Muscle layer of colon (tissue), 2 donors: ENCODE data around the gene PNKD.

Source experiments
- H3K27ac ChIP-seq: one replicate; pipeline ENCODE4 v1.7.0; 2013; ENCODE audit warnings: low read depth, mild to moderate bottlenecking, low read length, moderate library complexity
- H3K27me3 ChIP-seq, 2 donors: one replicate each; pipeline ENCODE4 v1.7.0; 2013; ENCODE audit warnings: low read length in 2 of 2, mild to moderate bottlenecking in 2 of 2; ENCODE audit not compliant: insufficient read depth in 2 of 2, control insufficient read depth in 1 of 2
- H3K36me3 ChIP-seq: one replicate; pipeline ENCODE4 v1.7.0; 2013; ENCODE audit warnings: mild to moderate bottlenecking, low read length; ENCODE audit not compliant: insufficient read depth
- H3K4me1 ChIP-seq: one replicate; pipeline ENCODE4 v1.7.0; 2013; ENCODE audit warnings: mild to moderate bottlenecking, low read length; ENCODE audit not compliant: insufficient read depth
- H3K4me3 ChIP-seq, 2 donors: one replicate each; pipeline ENCODE4 v1.7.0; 2013; ENCODE audit warnings: low read length in 2 of 2, low read depth in 1 of 2, mild to moderate bottlenecking in 1 of 2, moderate library complexity in 1 of 2
- H3K9ac ChIP-seq: one replicate; pipeline ENCODE4 v1.7.0; 2013; ENCODE audit warnings: low read length
- H3K9me3 ChIP-seq: one replicate; pipeline ENCODE4 v1.7.0; 2013; ENCODE audit warnings: mild to moderate bottlenecking, low read length
- donor health status: abdominal sarcoma.
- donor health status: Adenocarcinoma of cecum.

PNKD gene

DNA sequence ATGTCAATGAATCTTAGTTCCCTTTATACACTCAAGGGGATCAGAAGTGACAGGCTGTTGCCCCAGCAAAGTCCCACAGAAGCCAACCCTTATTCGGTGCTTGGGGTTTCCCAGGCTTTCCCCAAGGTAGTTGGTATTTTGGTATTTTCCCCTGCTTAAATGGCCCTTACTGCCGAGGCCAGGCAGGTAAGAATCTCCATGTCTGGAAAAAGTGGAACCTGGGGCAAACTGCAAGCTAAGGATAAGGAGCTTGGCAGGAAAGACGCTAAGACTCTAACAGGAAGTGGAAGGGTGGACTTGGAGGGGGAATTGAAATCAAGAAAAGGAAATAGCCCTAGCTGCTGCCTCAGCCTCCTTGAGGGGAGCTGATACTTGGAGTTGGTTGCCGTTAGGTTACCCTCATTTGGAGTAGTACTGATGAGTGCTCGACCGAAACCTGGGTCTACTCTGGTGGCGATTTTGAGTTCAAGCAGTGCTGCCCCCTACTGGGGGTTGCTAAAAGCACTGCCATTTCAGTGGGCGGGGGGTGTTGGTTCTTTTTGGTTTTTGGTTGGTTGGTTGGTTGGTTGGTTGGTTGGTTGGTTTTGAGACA, 12.8 kb upstream of the PNKD start:
- Histone ChIP-seq H3K9me3 (no peaks in the 10 kb centered on the region), H3K36me3 (peaks cover 38% of the 10 kb centered on the region), H3K27me3 (no peaks in the 10 kb centered on the region), H3K9ac (no peak overlapping the region), H3K4me3 (no peak overlapping the region), H3K27ac (no peak overlapping the region), H3K4me1 (peaks cover 42% of the 10 kb centered on the region)

DNA sequence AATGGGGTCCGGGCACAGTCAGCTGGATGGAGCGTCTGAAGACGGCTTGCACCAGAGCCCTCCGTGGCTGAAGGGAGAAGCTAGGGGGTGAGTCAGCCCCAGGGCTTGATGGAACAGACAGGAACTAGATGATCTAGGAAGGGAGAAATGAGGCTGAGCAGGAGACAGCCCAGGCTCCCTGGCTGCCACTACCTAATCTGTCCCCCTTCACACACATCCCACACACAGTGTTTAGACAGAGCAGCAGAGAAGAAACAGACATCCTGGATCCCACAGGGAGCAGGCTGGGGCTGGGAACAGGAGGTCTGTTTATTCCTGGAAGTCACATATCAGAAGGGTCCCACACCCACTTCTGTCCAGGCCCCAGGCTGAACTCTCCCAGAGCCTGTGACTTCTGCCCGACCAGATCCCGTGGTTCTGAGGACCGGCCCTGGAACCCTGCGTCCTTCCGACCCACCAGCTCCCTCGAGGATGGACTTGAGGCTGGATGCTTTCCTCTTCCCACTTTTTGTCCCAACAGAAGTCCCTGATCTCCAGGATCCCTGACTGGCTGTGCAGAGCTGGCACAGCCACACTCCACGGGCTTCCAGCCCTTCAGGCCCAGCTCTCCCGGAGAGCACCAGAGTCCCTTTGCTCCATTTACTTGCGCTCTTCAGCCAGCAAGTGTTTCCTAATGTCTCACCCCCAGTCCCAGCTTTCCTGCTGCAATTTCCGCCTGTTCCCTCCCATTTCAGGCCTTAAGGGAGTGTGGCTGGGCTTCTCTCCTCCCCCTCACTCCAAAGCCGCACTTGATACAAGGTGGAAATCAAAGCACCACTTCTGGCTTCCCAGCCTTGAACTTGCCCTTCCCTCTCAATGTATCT, 11.0 kb upstream of the PNKD start:
- H3K4me3 ChIP-seq, result no peak overlapping the region

DNA sequence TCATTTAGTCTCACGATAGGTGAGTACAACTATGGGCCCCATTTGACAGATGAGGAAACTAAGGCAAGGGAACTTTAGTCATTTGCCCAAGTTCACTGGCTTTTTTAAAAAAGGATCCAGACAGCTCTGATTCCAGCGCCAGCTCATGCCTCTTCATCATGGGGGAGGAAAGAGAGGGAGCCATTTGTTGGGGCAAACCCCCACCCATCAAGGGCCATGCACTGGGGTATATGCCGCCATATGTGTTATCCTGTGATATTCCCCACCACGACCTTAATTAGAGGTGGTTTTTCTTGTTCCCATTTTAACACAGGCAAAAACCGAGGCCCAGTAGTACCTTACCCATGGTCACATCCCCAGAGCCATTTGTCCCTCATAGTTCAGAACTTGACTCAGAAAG, 10.2 kb upstream of the PNKD start:
- Histone ChIP-seq H3K27ac (peak overlapping the region; percentile 90), H3K36me3 (peaks cover 28% of the 10 kb centered on the region), H3K9ac (no peak overlapping the region), H3K4me3 (no peak overlapping the region), H3K27me3 (no peaks in the 10 kb centered on the region), H3K4me1 (peaks cover 65% of the 10 kb centered on the region), H3K9me3 (no peaks in the 10 kb centered on the region)

More for the DNA sequence above, 11.0 kb upstream of the PNKD start:
- Histone ChIP-seq H3K36me3 (peaks cover 28% of the 10 kb centered on the region), H3K27me3 (no peaks in the 10 kb centered on the region), H3K9me3 (no peaks in the 10 kb centered on the region), H3K27ac (peak overlapping the region; percentile 90), H3K9ac (no peak overlapping the region), H3K4me1 (peaks cover 60% of the 10 kb centered on the region)

DNA sequence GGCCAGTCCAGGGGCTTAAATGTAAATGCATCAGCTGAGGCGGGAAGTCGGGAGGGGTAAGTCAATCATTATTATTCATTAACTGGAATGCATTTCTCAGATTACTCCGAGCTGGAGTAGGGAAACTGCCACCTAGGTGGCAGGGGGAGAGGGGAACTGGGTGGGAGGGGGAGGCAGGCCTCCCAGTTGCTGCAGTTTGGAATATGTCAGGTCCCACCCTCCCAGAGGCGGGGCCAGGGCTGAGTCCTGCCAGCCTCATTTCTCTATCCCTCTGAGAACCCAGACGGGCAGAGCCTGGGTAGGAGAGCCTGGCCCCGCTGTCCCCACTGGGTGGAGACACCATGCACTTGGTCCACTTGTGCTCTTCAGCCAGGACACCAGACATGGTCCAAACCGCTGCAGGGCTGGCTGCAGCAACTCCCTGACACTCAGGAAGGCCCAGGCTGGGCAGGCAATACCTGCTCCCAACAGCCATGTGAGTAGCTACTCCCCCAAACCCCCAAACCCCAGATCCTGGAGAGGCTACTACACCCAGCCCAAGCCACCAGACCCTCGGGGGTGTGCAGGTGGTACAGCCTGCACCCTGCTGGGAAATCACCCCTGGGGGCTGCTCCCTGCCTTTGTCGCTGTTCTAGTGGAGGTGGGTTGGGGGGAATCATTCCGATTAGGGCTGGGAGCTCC, 9.4 kb upstream of the PNKD start, which contains the start of gene GPBAR1:
GPBAR1 (plus strand) TSS at position 274 of the 681 bp plus-strand sequence. CDS start 1,710 bp downstream, outside the sequence.
- Histone ChIP-seq H3K9me3 (no peaks in the 10 kb centered on the region), H3K27ac (peak within 1 kb of the TSS; percentile 90), H3K4me1 (peaks cover 65% of the 10 kb centered on the region), H3K9ac (no peak within 1 kb of the TSS), H3K27me3 (no peaks in the 10 kb centered on the region), H3K36me3 (peaks cover 28% of the 10 kb centered on the region), H3K4me3 (peak within 1 kb of the TSS in 1 of 2 donors; percentile 25)

DNA sequence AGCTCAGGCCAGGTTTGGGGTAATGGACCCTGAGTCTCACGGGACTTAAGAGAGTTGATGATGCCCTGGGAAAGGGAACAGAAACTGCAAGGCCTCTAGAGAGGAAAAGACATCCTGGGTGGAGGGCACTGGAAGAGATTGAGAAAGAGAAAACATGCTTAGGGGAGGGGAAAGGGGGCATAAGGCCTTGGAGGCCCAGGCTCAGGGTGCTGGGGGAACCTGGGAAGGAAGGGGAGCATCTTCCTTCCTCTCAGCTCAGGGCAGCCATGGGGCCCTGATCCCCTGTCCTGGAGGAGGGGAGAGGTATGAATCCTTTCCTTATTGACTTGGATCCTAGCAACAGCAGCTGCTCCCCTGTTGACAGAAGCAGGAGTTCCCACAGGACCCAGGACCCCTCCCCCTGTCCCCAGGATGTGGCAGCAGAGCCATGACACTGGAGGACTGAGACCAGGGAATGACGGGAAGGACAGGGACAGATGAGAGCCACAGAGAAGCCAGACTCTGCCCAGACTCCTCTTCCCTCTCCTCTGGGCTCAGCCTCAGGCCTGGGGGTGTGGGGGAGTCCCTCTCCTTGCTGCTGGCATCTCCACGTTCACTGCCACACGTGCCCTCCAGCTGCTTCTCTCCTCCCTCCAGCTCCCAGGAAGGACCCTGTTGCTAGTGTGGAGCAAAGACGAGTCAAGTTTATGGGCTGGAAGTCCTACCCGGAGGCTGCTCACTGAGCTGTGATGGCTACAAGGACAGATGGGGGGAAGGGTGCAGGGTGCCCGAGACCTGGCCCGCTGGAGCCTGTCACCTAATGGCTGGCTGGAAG, 8.7 kb upstream of the PNKD start:
- Histone ChIP-seq H3K27ac (peak overlapping the region; percentile 90), H3K9me3 (no peaks in the 10 kb centered on the region), H3K4me3 (peak overlapping the region in 1 of 2 donors; percentile 25), H3K27me3 (no peaks in the 10 kb centered on the region), H3K9ac (no peak overlapping the region), H3K36me3 (peaks cover 32% of the 10 kb centered on the region), H3K4me1 (peaks cover 65% of the 10 kb centered on the region)

DNA sequence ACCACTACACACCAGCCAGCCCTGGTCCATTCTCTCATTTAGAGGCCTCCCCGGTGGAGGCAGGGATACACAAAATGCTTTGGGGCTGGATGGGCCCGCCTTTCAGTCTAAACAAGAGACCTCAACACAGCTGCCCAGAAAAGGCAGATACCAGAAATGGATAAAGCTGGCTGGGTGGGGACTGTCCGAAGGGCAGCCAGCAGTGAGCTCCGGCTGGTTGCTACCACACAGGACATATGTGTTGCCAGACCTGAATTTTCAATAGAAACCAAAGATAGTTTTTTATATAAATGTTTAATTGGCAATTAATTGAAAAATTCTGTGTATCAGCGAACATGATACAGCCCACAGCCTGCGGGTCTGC, 8.1 kb upstream of the PNKD start:
- peaks cover 38% of the 10 kb centered on the region for H3K36me3 ChIP-seq
- H3K9ac ChIP-seq, result no peak overlapping the region
- no peak overlapping the region for H3K4me3 ChIP-seq
- H3K27me3 ChIP-seq, result no peaks in the 10 kb centered on the region
- H3K4me1 ChIP-seq, result peaks cover 65% of the 10 kb centered on the region
- H3K9me3 ChIP-seq, result no peaks in the 10 kb centered on the region
- H3K27ac ChIP-seq, result peak overlapping the region; percentile 90

DNA sequence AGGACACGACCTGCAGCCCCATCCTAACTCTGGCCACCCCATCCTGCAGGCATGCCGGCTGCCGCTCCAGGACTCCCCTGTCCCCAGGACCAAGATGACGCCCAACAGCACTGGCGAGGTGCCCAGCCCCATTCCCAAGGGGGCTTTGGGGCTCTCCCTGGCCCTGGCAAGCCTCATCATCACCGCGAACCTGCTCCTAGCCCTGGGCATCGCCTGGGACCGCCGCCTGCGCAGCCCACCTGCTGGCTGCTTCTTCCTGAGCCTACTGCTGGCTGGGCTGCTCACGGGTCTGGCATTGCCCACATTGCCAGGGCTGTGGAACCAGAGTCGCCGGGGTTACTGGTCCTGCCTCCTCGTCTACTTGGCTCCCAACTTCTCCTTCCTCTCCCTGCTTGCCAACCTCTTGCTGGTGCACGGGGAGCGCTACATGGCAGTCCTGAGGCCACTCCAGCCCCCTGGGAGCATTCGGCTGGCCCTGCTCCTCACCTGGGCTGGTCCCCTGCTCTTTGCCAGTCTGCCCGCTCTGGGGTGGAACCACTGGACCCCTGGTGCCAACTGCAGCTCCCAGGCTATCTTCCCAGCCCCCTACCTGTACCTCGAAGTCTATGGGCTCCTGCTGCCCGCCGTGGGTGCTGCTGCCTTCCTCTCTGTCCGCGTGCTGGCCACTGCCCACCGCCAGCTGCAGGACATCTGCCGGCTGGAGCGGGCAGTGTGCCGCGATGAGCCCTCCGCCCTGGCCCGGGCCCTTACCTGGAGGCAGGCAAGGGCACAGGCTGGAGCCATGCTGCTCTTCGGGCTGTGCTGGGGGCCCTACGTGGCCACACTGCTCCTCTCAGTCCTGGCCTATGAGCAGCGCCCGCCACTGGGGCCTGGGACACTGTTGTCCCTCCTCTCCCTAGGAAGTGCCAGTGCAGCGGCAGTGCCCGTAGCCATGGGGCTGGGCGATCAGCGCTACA, 7.4 kb upstream of the PNKD start:
- Histone ChIP-seq H3K9me3 (no peaks in the 10 kb centered on the region), H3K4me1 (peaks cover 65% of the 10 kb centered on the region), H3K36me3 (peaks cover 44% of the 10 kb centered on the region), H3K27me3 (no peaks in the 10 kb centered on the region), H3K4me3 (no peak overlapping the region), H3K9ac (no peak overlapping the region), H3K27ac (peak overlapping the region; percentile 90)

DNA sequence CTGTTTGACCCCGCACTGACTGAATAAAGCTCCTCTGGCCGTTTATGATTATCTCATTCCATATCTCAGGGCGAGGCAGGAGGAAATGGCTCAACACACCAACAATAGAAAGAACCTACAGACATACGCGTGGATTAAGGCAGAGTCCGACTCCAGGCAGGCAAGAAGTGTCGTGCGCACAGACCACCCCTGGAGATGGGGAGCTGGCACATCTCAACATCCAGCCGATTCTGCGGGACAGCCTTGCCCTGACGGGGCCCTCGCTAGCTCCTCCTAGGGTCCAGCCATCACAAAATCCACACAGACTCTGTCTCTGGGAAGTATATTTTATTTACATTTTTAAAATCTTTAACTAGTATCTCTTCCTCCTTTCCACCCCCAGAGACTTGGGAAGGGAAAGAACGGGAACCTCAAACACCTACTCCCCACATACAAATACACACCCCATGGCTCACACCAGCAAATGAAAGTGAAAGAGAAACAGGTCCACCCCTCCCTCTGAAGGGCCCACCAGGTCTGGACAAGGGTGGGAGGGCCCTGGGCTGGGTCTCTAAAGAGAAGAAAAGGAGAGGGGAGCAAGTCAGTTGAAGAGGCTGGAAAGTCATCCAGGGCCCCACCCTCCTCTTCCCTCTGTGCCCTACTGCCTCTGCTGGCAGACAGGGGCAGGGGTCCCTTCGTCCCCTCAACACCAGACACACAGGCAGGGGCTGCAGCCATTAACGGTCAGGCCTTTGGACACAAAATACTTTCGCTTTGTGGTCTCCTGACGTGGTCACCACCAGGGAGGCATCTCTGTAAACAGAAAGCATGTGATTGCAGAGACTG, 6.3 kb upstream of the PNKD start:
- H3K4me3 ChIP-seq, result no peak overlapping the region
- H3K4me1 ChIP-seq, result peaks cover 61% of the 10 kb centered on the region
- peaks cover 44% of the 10 kb centered on the region for H3K36me3 ChIP-seq
- H3K27ac ChIP-seq, result peak overlapping the region; percentile 24
- H3K9me3 ChIP-seq, result no peaks in the 10 kb centered on the region
- no peak overlapping the region for H3K9ac ChIP-seq
- no peaks in the 10 kb centered on the region for H3K27me3 ChIP-seq

DNA sequence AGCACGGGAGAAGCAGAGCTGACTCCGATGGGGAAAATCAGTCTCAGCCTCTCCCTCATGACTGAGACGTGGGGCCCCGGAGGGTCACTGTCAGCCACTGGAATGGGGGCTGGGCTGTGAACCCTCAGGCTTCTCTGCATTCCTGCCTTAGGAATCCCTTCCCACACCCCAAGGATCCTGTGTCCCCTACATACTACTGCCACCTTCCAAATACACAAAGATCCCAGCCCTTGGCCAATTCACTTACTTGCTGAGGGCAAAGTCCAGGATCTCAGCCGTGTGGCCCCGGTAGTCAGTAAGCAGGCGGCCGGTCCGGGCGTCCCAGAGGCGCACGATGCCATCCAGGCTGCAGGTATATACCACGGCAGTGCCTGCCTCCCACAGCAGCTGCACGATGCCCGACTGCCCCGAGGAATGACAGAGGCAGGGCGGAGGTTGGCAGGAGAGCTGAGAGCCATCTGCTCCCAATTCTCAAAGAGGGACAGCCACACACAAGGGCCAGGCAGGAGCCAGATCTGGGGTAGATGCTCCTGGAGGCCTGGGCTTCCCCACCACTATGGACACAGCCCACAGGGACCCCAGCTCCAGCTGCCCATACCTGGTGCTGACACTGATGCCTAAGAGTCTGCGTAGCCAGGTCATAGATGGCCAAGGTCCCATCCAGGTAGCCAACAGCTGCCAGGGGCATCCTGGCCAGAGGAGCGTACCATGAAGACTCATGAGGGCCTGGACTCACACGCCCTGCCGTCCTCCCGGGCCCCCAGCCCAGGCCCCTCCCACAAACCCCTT, 5.4 kb upstream of the PNKD start:
- Histone ChIP-seq H3K36me3 (peaks cover 44% of the 10 kb centered on the region), H3K27ac (peak overlapping the region; percentile 24), H3K4me1 (peaks cover 57% of the 10 kb centered on the region), H3K27me3 (no peaks in the 10 kb centered on the region), H3K9ac (no peak overlapping the region), H3K9me3 (no peaks in the 10 kb centered on the region), H3K4me3 (no peak overlapping the region)
